HG02571 (cell line): Measurements from ENCODE around the gene TFF1.
A peak's percentile ranks its signal among the peaks of the same experiment; 100 is the strongest.
"Not testable (repeated sequence)": the region's sequence is repeated elsewhere in the genome, so short reads cannot be mapped to it uniquely, and the experiment has no call there.

Experiments
- ATAC-seq: cut with Tn5 transposase; IDR thresholded peaks from one replicate; pipeline ENCODE4 v1.9.1; 2021; ENCODE audit warnings: mild to moderate bottlenecking, moderate library complexity; ENCODE audit not compliant: unreplicated experiment

TFF1 gene

GRCh38 chr21:42366292-42367010 is at the start of gene TFF1:
TSS of gene TFF1 (minus strand) at chr21:42366535. CDS start at chr21:42366495, 40 bp downstream.
- ATAC-seq = no peak

- ATAC-seq = peak; percentile 63
These were observed 48.8 kb upstream of the TFF1 start for GRCh38 chr21:42414928-42415769.

- ATAC-seq = no peak
These were observed 48.2 kb upstream of the TFF1 start for GRCh38 chr21:42414553-42414927.

GRCh38 chr21:42414066-42414465 is 47.7 kb upstream of the TFF1 start:
- ATAC-seq = no peak

GRCh38 chr21:42413500-42413899 is 47.2 kb upstream of the TFF1 start:
- no peak for ATAC-seq

GRCh38 chr21:42413093-42413492 is 46.8 kb upstream of the TFF1 start:
- no peak for ATAC-seq

GRCh38 chr21:42412636-42412933 is 46.2 kb upstream of the TFF1 start:
- no peak for ATAC-seq

GRCh38 chr21:42411891-42412635 is 45.7 kb upstream of the TFF1 start:
- ATAC-seq = no peak

GRCh38 chr21:42411197-42411869 is 45.0 kb upstream of the TFF1 start:
- no peak for ATAC-seq

- ATAC-seq = no peak
These were observed 43.0 kb upstream of the TFF1 start for GRCh38 chr21:42409366-42409765.

- ATAC-seq = not testable (repeated sequence)
These were observed 42.4 kb upstream of the TFF1 start for GRCh38 chr21:42408718-42409117.

- no peak for ATAC-seq
These were observed 41.1 kb upstream of the TFF1 start for GRCh38 chr21:42407476-42407875.

GRCh38 chr21:42406866-42407265 is 40.5 kb upstream of the TFF1 start:
- no peak for ATAC-seq

- ATAC-seq = no peak
These were observed 39.9 kb upstream of the TFF1 start for GRCh38 chr21:42406201-42406621.

GRCh38 chr21:42405064-42406013 is 39.0 kb upstream of the TFF1 start:
- no peak for ATAC-seq

GRCh38 chr21:42404539-42404938 is 38.2 kb upstream of the TFF1 start:
- no peak for ATAC-seq

- ATAC-seq = no peak
These were observed 37.4 kb upstream of the TFF1 start, which contains the start of gene UBASH3A for GRCh38 chr21:42403611-42404231. TSS of gene UBASH3A (plus strand) at chr21:42403902. CDS start at chr21:42403946, 44 bp downstream.

- no peak for ATAC-seq
These were observed 35.5 kb upstream of the TFF1 start for GRCh38 chr21:42401820-42402251.

GRCh38 chr21:42401154-42401553 is 34.8 kb upstream of the TFF1 start:
- ATAC-seq = no peak
